HG03175 (cell line): ENCODE measurements around the gene FARP1.

ENCODE experiments used
- ATAC-seq: cut with Tn5 transposase; IDR thresholded peaks from one replicate; pipeline ENCODE4 v1.9.1; 2021; ENCODE audit warnings: mild to moderate bottlenecking, moderate library complexity; ENCODE audit not compliant: unreplicated experiment

Gene FARP1

GRCh38 chr13:98325724-98326123 is 182.8 kb downstream of the FARP1 start:
- ATAC-seq, result no peak

GRCh38 chr13:98326291-98326690 is 183.4 kb downstream of the FARP1 start:
- ATAC-seq, result no peak

GRCh38 chr13:98327371-98328270 is 184.7 kb downstream of the FARP1 start:
- ATAC-seq, result no peak

GRCh38 chr13:98328511-98328910 is 185.6 kb downstream of the FARP1 start:
- ATAC-seq, result no peak

- ATAC-seq, result no peak
Measured at GRCh38 chr13:98332222-98332621, 189.3 kb downstream of the FARP1 start.

- no peak for ATAC-seq
Measured at GRCh38 chr13:98332691-98333090, 189.8 kb downstream of the FARP1 start.

- ATAC-seq, result no peak
Measured at GRCh38 chr13:98333486-98333885, 190.6 kb downstream of the FARP1 start.

GRCh38 chr13:98334620-98335205 is 191.8 kb downstream of the FARP1 start:
- no peak for ATAC-seq

GRCh38 chr13:98335721-98336120 is 192.8 kb downstream of the FARP1 start:
- ATAC-seq, result no peak

GRCh38 chr13:98338310-98338709 is 195.4 kb downstream of the FARP1 start:
- ATAC-seq, result no peak

GRCh38 chr13:98339684-98340425 is 197.0 kb downstream of the FARP1 start:
- no peak for ATAC-seq

- no peak for ATAC-seq
Measured at GRCh38 chr13:98342953-98343352, 200.1 kb downstream of the FARP1 start.

GRCh38 chr13:98343461-98343860 is 200.6 kb downstream of the FARP1 start:
- ATAC-seq, result no peak

- ATAC-seq, result no peak
Measured at GRCh38 chr13:98344392-98344791, 201.5 kb downstream of the FARP1 start.

- ATAC-seq, result no peak
Measured at GRCh38 chr13:98345107-98345935, 202.4 kb downstream of the FARP1 start.

- ATAC-seq, result no peak
Measured at GRCh38 chr13:98346904-98347636, 204.2 kb downstream of the FARP1 start.

GRCh38 chr13:98347756-98348155 is 204.9 kb downstream of the FARP1 start:
- no peak for ATAC-seq

GRCh38 chr13:98348466-98349200 is 205.7 kb downstream of the FARP1 start:
- ATAC-seq, result no peak

- no peak for ATAC-seq
Measured at GRCh38 chr13:98349731-98350305, 206.9 kb downstream of the FARP1 start.
